OCI-LY3 (cell line): ENCODE measurements around the gene NR2F1-AS1.
"Not testable (repeated sequence)": the region's sequence is repeated elsewhere in the genome, so short reads cannot be mapped to it uniquely, and the experiment has no call there.

Source experiments
- H2AFZ ChIP-seq: fragments of 200-600, 300-600 bp; shearing (Covaris generic); 2 replicates; pipeline ENCODE4 v1.6.0; 2014; ENCODE audit warnings: antibody characterized with exemption, low read depth, low read length
- H3K27ac ChIP-seq: fragments of 200-600, 300-600 bp; sonication (generic); 2 replicates; pipeline ENCODE4 v1.5.1; 2014; ENCODE audit warnings: mild to moderate bottlenecking, low read length, moderate library complexity, mixed read lengths
- H3K27me3 ChIP-seq: fragments of 200-600, 300-600 bp; sonication (generic); 2 replicates; pipeline ENCODE4 v1.6.1; 2014; ENCODE audit warnings: low read depth, low read length, mixed read lengths
- H3K36me3 ChIP-seq: fragments of 200-600, 300-600 bp; sonication (generic); replicated peaks from 2 replicates; pipeline ENCODE3; 2014; ENCODE audit warnings: low read depth, low read length, mixed read lengths
- H3K4me1 ChIP-seq: fragments of 300-600, 200-600 bp; sonication (generic); 2 replicates; pipeline ENCODE4 v1.6.1; 2014; ENCODE audit warnings: low read length, mixed read lengths
- H3K4me2 ChIP-seq: fragments of 200-600, 300-600 bp; sonication (generic); 2 replicates; pipeline ENCODE4 v1.6.1; 2014; ENCODE audit warnings: low read length, mixed read lengths
- H3K4me3 ChIP-seq: fragments of 300-600, 200-600 bp; sonication (generic); 2 replicates; pipeline ENCODE4 v1.5.1; 2014; ENCODE audit warnings: antibody characterized with exemption, mild to moderate bottlenecking, low read length, moderate library complexity
- H3K79me2 ChIP-seq: fragments of 300-600, 200-600 bp; shearing (Covaris generic); 2 replicates; pipeline ENCODE4 v1.6.1; 2014; ENCODE audit warnings: mild to moderate bottlenecking, low read length, mixed read lengths
- H3K9ac ChIP-seq: fragments of 300-600, 200-600 bp; shearing (Covaris generic); 2 replicates; pipeline ENCODE4 v1.6.0; 2014; ENCODE audit warnings: mild to moderate bottlenecking, low read length, moderate library complexity
- H3K9me3 ChIP-seq: fragments of 200-600, 300-600 bp; shearing (Covaris generic); 2 replicates; pipeline ENCODE4 v1.6.1; 2014; ENCODE audit warnings: low read length, mixed read lengths; ENCODE audit not compliant: insufficient read depth
- H4K20me1 ChIP-seq: fragments of 200-600, 300-600 bp; sonication (generic); 2 replicates; pipeline ENCODE4 v1.6.1; 2016; ENCODE audit warnings: low read length, mixed read lengths; ENCODE audit not compliant: insufficient read depth
- EZH2phosphoT487 ChIP-seq: fragments of 200-600 bp; shearing (Covaris generic); IDR thresholded peaks from 2 replicates; pipeline ENCODE4 v1.6.1; 2018; ENCODE audit warnings: antibody characterized with exemption, mixed run types, low read depth
- TF ChIP-seq, protein P1 (sequence below): fragments of 200-600, 300-600 bp; sonication (generic); IDR thresholded peaks from 2 replicates; pipeline ENCODE4 v1.5.1; 2014; ENCODE audit warnings: antibody characterized with exemption, low read length, low read depth

Gene NR2F1-AS1

DNA sequence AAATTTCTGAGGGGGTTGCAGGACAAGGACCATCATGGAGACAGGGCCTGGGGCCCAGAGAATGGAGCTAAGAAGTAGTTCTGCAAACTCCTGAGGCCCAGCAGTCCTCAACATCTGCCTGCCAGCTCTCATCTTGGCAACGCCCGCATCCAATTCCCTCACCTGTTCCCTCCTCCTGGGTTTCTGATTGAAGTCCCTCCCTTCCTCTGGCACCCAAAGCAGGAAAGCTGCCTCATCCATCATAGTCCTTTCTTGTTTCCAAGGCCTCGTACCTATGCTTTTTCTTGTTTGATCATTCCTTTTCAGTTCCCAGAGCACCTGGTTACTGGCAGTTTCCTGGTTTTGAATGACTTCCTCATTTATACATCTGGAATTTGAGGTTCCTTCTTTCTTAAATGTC, 181.3 kb downstream of the NR2F1-AS1 start:
- H3K27me3 ChIP-seq, result no peaks in the 10 kb centered on the region
- H3K4me1 ChIP-seq, result no peaks in the 10 kb centered on the region
- TF ChIP-seq EZH2phosphoT487, result no peak
- TF ChIP-seq, protein P1, sequence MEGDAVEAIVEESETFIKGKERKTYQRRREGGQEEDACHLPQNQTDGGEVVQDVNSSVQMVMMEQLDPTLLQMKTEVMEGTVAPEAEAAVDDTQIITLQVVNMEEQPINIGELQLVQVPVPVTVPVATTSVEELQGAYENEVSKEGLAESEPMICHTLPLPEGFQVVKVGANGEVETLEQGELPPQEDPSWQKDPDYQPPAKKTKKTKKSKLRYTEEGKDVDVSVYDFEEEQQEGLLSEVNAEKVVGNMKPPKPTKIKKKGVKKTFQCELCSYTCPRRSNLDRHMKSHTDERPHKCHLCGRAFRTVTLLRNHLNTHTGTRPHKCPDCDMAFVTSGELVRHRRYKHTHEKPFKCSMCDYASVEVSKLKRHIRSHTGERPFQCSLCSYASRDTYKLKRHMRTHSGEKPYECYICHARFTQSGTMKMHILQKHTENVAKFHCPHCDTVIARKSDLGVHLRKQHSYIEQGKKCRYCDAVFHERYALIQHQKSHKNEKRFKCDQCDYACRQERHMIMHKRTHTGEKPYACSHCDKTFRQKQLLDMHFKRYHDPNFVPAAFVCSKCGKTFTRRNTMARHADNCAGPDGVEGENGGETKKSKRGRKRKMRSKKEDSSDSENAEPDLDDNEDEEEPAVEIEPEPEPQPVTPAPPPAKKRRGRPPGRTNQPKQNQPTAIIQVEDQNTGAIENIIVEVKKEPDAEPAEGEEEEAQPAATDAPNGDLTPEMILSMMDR, result no peak
- H2AFZ ChIP-seq, result no peak overlapping the region
- H4K20me1 ChIP-seq, result no peaks in the 10 kb centered on the region
- H3K79me2 ChIP-seq, result no peaks in the 10 kb centered on the region
- H3K27ac ChIP-seq, result no peak overlapping the region
- H3K4me3 ChIP-seq, result no peak overlapping the region
- H3K36me3 ChIP-seq, result no peaks in the 10 kb centered on the region
- no peak overlapping the region for H3K4me2 ChIP-seq
- H3K9me3 ChIP-seq, result no peaks in the 10 kb centered on the region
- no peak overlapping the region for H3K9ac ChIP-seq

DNA sequence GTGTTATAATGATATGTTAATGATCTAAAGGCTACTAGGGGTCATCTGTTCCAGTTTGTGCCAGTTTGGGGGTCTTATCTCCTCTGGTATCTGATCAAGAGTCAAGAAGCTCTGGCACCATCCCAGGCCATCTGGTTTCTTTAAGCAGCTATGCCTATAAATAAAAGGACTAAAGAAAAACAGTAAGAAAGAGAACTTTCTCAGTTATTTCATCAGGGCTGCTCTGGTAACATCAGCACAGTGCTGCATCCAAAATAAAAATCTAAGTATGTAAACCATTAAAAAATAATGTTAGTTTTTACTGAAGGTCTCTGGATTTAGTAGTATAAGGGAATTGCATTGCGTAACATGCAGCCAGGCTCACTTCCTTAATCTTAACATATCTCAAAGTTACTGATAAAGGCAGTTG, 185.0 kb downstream of the NR2F1-AS1 start:
- no peaks in the 10 kb centered on the region for H4K20me1 ChIP-seq
- no peak overlapping the region for H3K4me3 ChIP-seq
- no peaks in the 10 kb centered on the region for H3K79me2 ChIP-seq
- no peak overlapping the region for H3K9ac ChIP-seq
- H2AFZ ChIP-seq, result no peak overlapping the region
- no peak for TF ChIP-seq EZH2phosphoT487
- TF ChIP-seq, protein P1, result no peak
- no peaks in the 10 kb centered on the region for H3K27me3 ChIP-seq
- no peak overlapping the region for H3K27ac ChIP-seq
- no peaks in the 10 kb centered on the region for H3K36me3 ChIP-seq
- H3K4me2 ChIP-seq, result no peak overlapping the region
- no peaks in the 10 kb centered on the region for H3K9me3 ChIP-seq
- H3K4me1 ChIP-seq, result no peaks in the 10 kb centered on the region

DNA sequence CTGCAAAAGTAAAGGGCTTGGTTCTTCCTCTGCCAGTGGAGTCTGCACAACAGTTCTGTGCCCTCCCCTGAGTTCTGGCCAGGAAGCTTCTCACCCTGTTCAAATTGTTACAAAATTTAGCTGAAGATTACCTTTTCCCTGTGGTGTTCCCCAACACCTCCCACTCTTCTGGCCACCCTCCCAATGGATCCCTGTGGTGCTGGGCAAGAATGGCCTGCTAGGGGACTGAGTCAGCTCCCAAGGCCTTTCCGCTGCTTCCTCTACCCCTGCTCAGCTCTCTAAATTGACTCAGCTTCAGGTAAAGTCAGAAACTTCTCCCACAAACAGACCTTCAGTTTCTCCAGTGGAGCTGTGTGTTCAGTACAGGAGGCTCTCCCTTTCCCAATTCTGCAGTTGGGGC, 186.0 kb downstream of the NR2F1-AS1 start:
- Histone ChIP-seq H4K20me1 (no peaks in the 10 kb centered on the region), H3K79me2 (no peaks in the 10 kb centered on the region)
- TF ChIP-seq, protein P1, result no peak
- no peak for TF ChIP-seq EZH2phosphoT487

DNA sequence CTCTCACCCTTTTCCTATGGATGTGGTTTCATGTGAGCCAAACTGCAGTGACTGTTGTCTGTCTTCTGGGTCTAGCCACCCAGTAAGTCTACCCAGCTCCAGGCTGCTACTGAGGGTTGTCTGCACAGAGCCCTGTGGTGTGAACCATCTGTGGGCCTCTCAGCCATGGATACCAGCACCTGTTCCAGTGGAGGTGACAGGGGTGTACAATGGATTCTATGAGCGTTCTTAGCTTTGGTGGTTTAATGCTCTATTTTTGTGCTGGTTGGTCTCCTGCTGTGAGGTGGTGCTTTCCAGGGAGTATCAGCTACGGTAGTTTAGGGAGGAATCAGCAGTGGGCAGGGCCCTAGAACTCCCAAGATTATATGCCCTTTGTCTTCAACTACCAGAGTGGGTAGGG, 186.7 kb downstream of the NR2F1-AS1 start:
- Histone ChIP-seq H3K4me2 (no peak overlapping the region), H3K4me1 (no peaks in the 10 kb centered on the region), H3K9ac (no peak overlapping the region), H3K9me3 (no peaks in the 10 kb centered on the region), H3K36me3 (no peaks in the 10 kb centered on the region), H3K27me3 (no peaks in the 10 kb centered on the region), H4K20me1 (no peaks in the 10 kb centered on the region), H3K79me2 (no peaks in the 10 kb centered on the region), H2AFZ (no peak overlapping the region), H3K4me3 (no peak overlapping the region), H3K27ac (no peak overlapping the region)
- no peak for TF ChIP-seq EZH2phosphoT487
- TF ChIP-seq, protein P1, result no peak

More for the DNA sequence above, 186.0 kb downstream of the NR2F1-AS1 start:
- H3K36me3 ChIP-seq, result no peaks in the 10 kb centered on the region
- H3K27ac ChIP-seq, result no peak overlapping the region
- H3K4me2 ChIP-seq, result no peak overlapping the region
- H3K27me3 ChIP-seq, result no peaks in the 10 kb centered on the region
- no peak overlapping the region for H3K4me3 ChIP-seq
- H3K4me1 ChIP-seq, result no peaks in the 10 kb centered on the region
- H2AFZ ChIP-seq, result no peak overlapping the region
- H3K9me3 ChIP-seq, result no peaks in the 10 kb centered on the region
- no peak overlapping the region for H3K9ac ChIP-seq

DNA sequence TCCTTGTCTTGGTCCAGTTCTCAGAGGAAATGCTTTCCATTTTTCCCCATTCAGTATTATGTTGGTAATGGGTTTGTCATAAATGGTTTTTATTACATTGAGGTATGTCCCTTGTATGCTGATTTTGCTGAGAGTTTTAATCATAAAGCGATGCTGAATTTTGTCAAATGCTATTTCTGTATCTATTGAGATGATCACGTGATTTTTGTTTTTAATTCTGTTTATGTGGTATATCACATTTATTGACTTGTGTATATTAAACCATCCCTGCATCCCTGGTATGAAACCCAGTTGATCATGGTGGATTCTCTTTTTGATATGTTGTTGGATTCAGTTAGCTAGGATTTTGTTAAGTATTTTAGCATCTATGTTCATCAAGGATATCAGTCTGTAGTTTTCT, 189.8 kb downstream of the NR2F1-AS1 start:
- H3K27me3 ChIP-seq, H3K36me3 ChIP-seq, H3K4me3 ChIP-seq, H3K79me2 ChIP-seq, H3K4me2 ChIP-seq, H3K27ac ChIP-seq, H3K9ac ChIP-seq, H4K20me1 ChIP-seq, H3K9me3 ChIP-seq, H3K4me1 ChIP-seq, H2AFZ ChIP-seq: not testable (repeated sequence)
